IMR-90 (cell line): Measurements from ENCODE around the gene ITPK1. TPM values are rescaled to one million over a fixed set of nuclear protein-coding genes. Genes with fewer than 3 reads are reported as not detected.

Experiments used
- ATAC-seq: fragments of 200-7000 bp; cut with Tn5 transposase; 2 replicates; pipeline ENCODE4 v1.9.1; 2020; ENCODE audit warnings: low read depth, mild to moderate bottlenecking, moderate library complexity
- BruUV-seq: library from RNA; stranded (reverse); fragments of 400-500 nt; replicated peaks from 2 replicates; lab custom pipeline; 2021; lab: Mats Ljungman, UMichigan
- CTCF ChIA-PET: fragments of 300-600 bp; formaldehyde crosslinking; extraction: SDS; loops from one replicate; lab custom pipeline; 2021; ENCODE audit warnings: antibody characterized with exemption; lab: Yijun Ruan, JAX
- POLR2A ChIA-PET: fragments of 300-600 bp; sonication (Branson Sonifier 250); formaldehyde crosslinking; loops from one replicate; lab custom pipeline; 2022; ENCODE audit warnings: antibody characterized with exemption; ENCODE audit not compliant: unreplicated experiment; lab: Charles Lee
- DNase-seq: peaks from one replicate; pipeline ENCODE4 v3.0.0; 2013
- H2AFZ ChIP-seq: replicated peaks from 2 replicates; pipeline ENCODE3; 2013; ENCODE audit warnings: low read length, mild to moderate bottlenecking; ENCODE audit not compliant: poor library complexity
- H2AK5ac ChIP-seq: 2 replicates; pipeline ENCODE4 v1.6.1; 2013; ENCODE audit warnings: low read depth, low read length, inconsistent platforms
- H2AK9ac ChIP-seq: replicated peaks from 2 replicates; pipeline ENCODE3; 2013; ENCODE audit warnings: mild to moderate bottlenecking, low read depth, low read length, moderate library complexity; ENCODE audit not compliant: poor library complexity
- H2BK120ac ChIP-seq: 2 replicates; pipeline ENCODE4 v1.6.1; 2013; ENCODE audit warnings: low read depth, low read length, inconsistent platforms
- H2BK15ac ChIP-seq: 3 replicates; pipeline ENCODE4 v1.6.1; 2013; ENCODE audit warnings: low read depth, low read length, inconsistent platforms
- H2BK20ac ChIP-seq: 2 replicates; pipeline ENCODE4 v1.6.1; 2013; ENCODE audit warnings: low read depth, mild to moderate bottlenecking, inconsistent platforms, low read length, moderate library complexity
- H2BK5ac ChIP-seq: 2 replicates; pipeline ENCODE4 v1.6.1; 2013; ENCODE audit warnings: mild to moderate bottlenecking, low read depth, low read length, inconsistent platforms; ENCODE audit not compliant: poor library complexity, severe bottlenecking
- H3K14ac ChIP-seq: replicated peaks from 2 replicates; pipeline ENCODE4 v1.6.1; 2013; ENCODE audit warnings: low read depth, low read length, inconsistent platforms
- H3K18ac ChIP-seq: 2 replicates; pipeline ENCODE4 v1.6.1; 2013; ENCODE audit warnings: low read depth, low read length, control low read depth
- H3K23ac ChIP-seq: 2 replicates; pipeline ENCODE4 v1.6.1; 2013; ENCODE audit warnings: low read depth, low read length, inconsistent platforms
- H3K27ac ChIP-seq: 2 replicates; pipeline ENCODE4 v1.5.1; 2013; ENCODE audit warnings: mild to moderate bottlenecking, control low read depth, low read length; ENCODE audit not compliant: insufficient read depth
- H3K27me3 ChIP-seq: 2 replicates; pipeline ENCODE4 v1.6.1; 2013; ENCODE audit warnings: low read length; ENCODE audit not compliant: control insufficient read depth, insufficient read depth
- H3K36me3 ChIP-seq: 2 replicates; pipeline ENCODE4 v1.6.1; 2013; ENCODE audit warnings: low read length, mixed read lengths; ENCODE audit not compliant: control insufficient read depth, insufficient read depth
- H3K4ac ChIP-seq: 2 replicates; pipeline ENCODE4 v1.6.1; 2013; ENCODE audit warnings: low read depth, low read length, inconsistent platforms
- H3K4me1 ChIP-seq: 2 replicates; pipeline ENCODE4 v1.6.1; 2013; ENCODE audit warnings: low read length, mixed read lengths; ENCODE audit not compliant: control insufficient read depth, insufficient read depth
- H3K4me2 ChIP-seq: 2 replicates; pipeline ENCODE4 v1.6.1; 2013; ENCODE audit warnings: low read depth, mild to moderate bottlenecking, control low read depth, low read length, moderate library complexity
- H3K4me3 ChIP-seq: 2 replicates; pipeline ENCODE4 v1.5.1; 2013; ENCODE audit warnings: low read depth, mild to moderate bottlenecking, control low read depth, low read length, moderate library complexity; ENCODE audit not compliant: insufficient read depth
- H3K56ac ChIP-seq: 2 replicates; pipeline ENCODE4 v1.6.1; 2013; ENCODE audit warnings: low read length, inconsistent platforms; ENCODE audit not compliant: insufficient read depth; ENCODE audit errors: extremely low read depth
- H3K79me1 ChIP-seq, 2 experiments: 2 replicates each; pipeline ENCODE4 v1.6.1; 2013; ENCODE audit warnings: low read length in 2 of 2, inconsistent platforms in 1 of 2, low read depth in 1 of 2
- H3K9ac ChIP-seq: 2 replicates; pipeline ENCODE4 v1.6.1; 2013; ENCODE audit warnings: low read depth, low read length, control low read depth
- H3K9me1 ChIP-seq: 2 replicates; pipeline ENCODE4 v1.6.1; 2013; ENCODE audit warnings: low read length, inconsistent platforms; ENCODE audit not compliant: insufficient read depth
- H3K9me3 ChIP-seq: 2 replicates; pipeline ENCODE4 v1.6.1; 2013; ENCODE audit warnings: low read length; ENCODE audit not compliant: control insufficient read depth, insufficient read depth
- H4K20me1 ChIP-seq: 2 replicates; pipeline ENCODE4 v1.6.1; 2013; ENCODE audit warnings: low read length, inconsistent platforms; ENCODE audit not compliant: insufficient read depth
- H4K5ac ChIP-seq: 2 replicates; pipeline ENCODE4 v1.6.1; 2013; ENCODE audit warnings: mild to moderate bottlenecking, low read depth, low read length, control low read depth
- H4K8ac ChIP-seq, 2 experiments: 2 replicates each; pipeline ENCODE4 v1.6.1; 2013; ENCODE audit warnings: low read depth in 2 of 2, low read length in 2 of 2, control low read depth in 1 of 2, inconsistent platforms in 1 of 2
- H4K91ac ChIP-seq: 2 replicates; pipeline ENCODE4 v1.6.1; 2013; ENCODE audit warnings: low read depth, low read length, inconsistent platforms; ENCODE audit not compliant: insufficient read depth
- MAZ ChIP-seq: IDR thresholded peaks from 2 replicates; pipeline ENCODE4 v1.6.1; 2012; ENCODE audit warnings: low read depth, mild to moderate bottlenecking, low read length, improper control_type of control experiment, moderate library complexity, borderline replicate concordance
- MXI1 ChIP-seq: IDR thresholded peaks from 2 replicates; pipeline ENCODE4 v1.6.1; 2012; ENCODE audit warnings: low read depth, mild to moderate bottlenecking, low read length, moderate library complexity, borderline replicate concordance
- NFE2L2 ChIP-seq: fragments of 150-350 bp; IDR thresholded peaks from 2 replicates; pipeline ENCODE4 v1.6.1; 2016; ENCODE audit warnings: low read depth, mild to moderate bottlenecking, low read length
- WGBS, 2 experiments: methylation state at CpG; one replicate each; pipeline versions ENCODE4 v1.1.5 to v1.1.7; 2013; ENCODE audit warnings: missing lambda C conversion rate in 2 of 2; ENCODE audit not compliant: insufficient read length in 1 of 2; ENCODE audit errors: extremely low coverage in 2 of 2; 5-methylcytosine and 5-hydroxymethylcytosine counted together
- dilution Hi-C: fragments of 300-500 bp; cut with HindIII; formaldehyde crosslinking; loops from one replicate; pipeline ENCODE4 v1.14.3; 2018; ENCODE audit warnings: low sequenced_read_pairs; ENCODE audit not compliant: unreplicated experiment
- in situ Hi-C: fragments of 300-500 bp; cut with MboI; formaldehyde crosslinking; loops from 3 replicates; pipeline ENCODE4 v1.14.3; 2019; ENCODE audit warnings: low sequenced_read_pairs, inconsistent platforms, mixed read lengths
- intact Hi-C: fragments of 100-400 bp; cut with micrococcal nuclease; formaldehyde crosslinking; loops from 2 replicates; pipeline ENCODE4 v1.10.0; 2022
- polyA plus RNA-seq, 3 experiments: library from polyadenylated mRNA; depleted of rRNA; stranded (reverse); fragments of >200 nt; gene quantifications; 2 replicates each; pipeline ENCODE4 v1.2.3, GENCODE V29; 2012; ENCODE audit warnings: low replicate concordance in 1 of 3
- total RNA-seq: library from RNA; depleted of rRNA; stranded (reverse); fragments of >200 nt; gene quantifications from 2 replicates; pipeline ENCODE4 v1.2.3, GENCODE V29; 2012

Gene ITPK1
- total and polyA plus RNA-seq, 2 of the 4 experiments (the other 2 are of a cell fraction): 21.7 to 26.9 TPM

GRCh38 chr14:93115069-93115820 lies 480 bp downstream of the ITPK1 start:
- dilution Hi-C loops: no loop called here
- Histone ChIP-seq H3K79me1 (peaks cover 0 to 7% of the 10 kb centered on the region in 2 experiments; a peak in 2 of 4 replicates), H3K14ac (no peak overlapping the region; the same call in 1 of the 2 replicates), H2AK5ac (no peak overlapping the region), H3K9ac (peak overlapping the region; percentile 84), H3K9me1 (peaks cover 6% of the 10 kb centered on the region; the same call in 1 of the 2 replicates), H3K4me2 (peak overlapping the region; percentile 88), H3K27ac (peak overlapping the region; percentile 71; the same call in 1 of the 2 replicates), H3K23ac (peak overlapping the region; percentile 12; the same call in 1 of the 2 replicates), H2AK9ac (peak overlapping the region; percentile 37), H3K9me3 (no peaks in the 10 kb centered on the region), H3K18ac (no peak overlapping the region), H3K4ac (no peak overlapping the region), H4K91ac (no peak overlapping the region), H2BK15ac (no peak overlapping the region), H2BK20ac (no peak overlapping the region), H3K36me3 (no peaks in the 10 kb centered on the region), H2BK5ac (peak overlapping the region; percentile 37), H3K56ac (no peak overlapping the region), H3K4me3 (peak overlapping the region; percentile 81), H4K5ac (no peak overlapping the region), H4K20me1 (peaks cover 3% of the 10 kb centered on the region; the same call in 1 of the 2 replicates), H4K8ac (no peak overlapping the region; a peak in 2 of 4 replicates), H2BK120ac (no peak overlapping the region), H2AFZ (peak overlapping the region; percentile 95), H3K4me1 (peaks cover 13% of the 10 kb centered on the region), H3K27me3 (no peaks in the 10 kb centered on the region)
- POLR2A ChIA-PET: no interaction called here
- peak; percentile 78 for DNase-seq
- 0% methylated on average over 17 of the region's 99 CpGs; no CpG with 5 or more reads in 1 of the 2 experiments for WGBS, 2 experiments
- CTCF ChIA-PET: interaction anchor here (0.6 to 2.8 kb wide), 4 partner anchors 10 to 500 kb away, joined by 3 to 10 read pairs (median 3); no protein-coding TSS in a partner anchor
- no TSS peak for BruUV-seq
- ATAC-seq: peak; percentile 92
- peak; percentile 32; the same call in 1 of the 2 replicates for TF ChIP-seq MXI1
- peak; percentile 80; the same call in 1 of the 2 replicates for TF ChIP-seq MAZ
- no peak for TF ChIP-seq NFE2L2
- intact Hi-C loops: loop anchor here (1.0 kb wide), 1 partner anchor 69 kb away; the partner anchor contains the start of gene MOAP1
- in situ Hi-C loops: no loop called here
